Heart left ventricle (tissue), 16 donors: ENCODE measurements around the gene TCF23. TPM values are rescaled to one million over a fixed set of nuclear protein-coding genes. Genes with fewer than 3 reads are reported as not detected.

ENCODE experiments used
- ATAC-seq, 4 donors: fragments of 200-7000 bp; cut with Tn5 transposase; one replicate each; pipeline ENCODE4 v1.9.1; 2020 to 2022; ENCODE audit warnings: moderate library complexity in 4 of 4, mild to moderate bottlenecking in 3 of 4, moderate number of reproducible peaks in 1 of 4
- DNase-seq, 5 donors: peaks; one replicate each; pipeline ENCODE4 v3.0.0-alpha.2; 2020
- H3K27ac ChIP-seq, 12 donors: fragments of 200-600 bp; sonication (generic) in 4 of 12; one replicate each; pipeline versions ENCODE4 v1.5.0 to v1.8.0; 2016 to 2022; ENCODE audit warnings: mild to moderate bottlenecking in 2 of 12
- H3K27me3 ChIP-seq, 9 donors: fragments of 200-600 bp; sonication (generic) in 2 of 9; one replicate each; pipeline versions ENCODE4 v1.5.1 to v1.8.0; 2016 to 2022; ENCODE audit warnings: mild to moderate bottlenecking in 3 of 9
- H3K36me3 ChIP-seq, 9 donors: fragments of 200-600 bp; sonication (generic) in 2 of 9; one replicate each; pipeline versions ENCODE4 v1.5.0 to v1.8.0; 2018 to 2022; ENCODE audit warnings: mild to moderate bottlenecking in 2 of 9
- H3K4me1 ChIP-seq, 12 donors: fragments of 200-600 bp; sonication (generic) in 4 of 12; one replicate each; pipeline versions ENCODE4 v1.5.0 to v1.8.0; 2016 to 2022; ENCODE audit warnings: mild to moderate bottlenecking in 3 of 12
- H3K4me3 ChIP-seq, 12 donors: fragments of 200-600 bp; sonication (generic) in 4 of 12; one replicate each; pipeline versions ENCODE4 v1.5.0 to v1.8.0; 2017 to 2022; ENCODE audit warnings: mild to moderate bottlenecking in 9 of 12, moderate library complexity in 4 of 12
- H3K9me3 ChIP-seq, 12 donors: fragments of 200-600 bp; sonication (generic) in 4 of 12; one replicate each; pipeline versions ENCODE4 v1.5.0 to v1.8.0; 2016 to 2022; ENCODE audit warnings: mild to moderate bottlenecking in 1 of 12
- POLR2A ChIP-seq, 2 donors: fragments of 450-650 bp; IDR thresholded peaks; one replicate each; pipeline ENCODE4 v1.6.1; 2017; ENCODE audit warnings: antibody characterized with exemption in 2 of 2, mild to moderate bottlenecking in 2 of 2, moderate library complexity in 2 of 2
- WGBS, 4 donors: extraction: QIAGEN DNeasy Blood & Tissue Kit in 2 of 4; methylation state at CpG; one replicate each; pipeline versions ENCODE4 v1.1.5 to v1.1.7; 2013 to 2018; 5-methylcytosine and 5-hydroxymethylcytosine counted together
- intact Hi-C, 10 donors: fragments of 100-400 bp; cut with DNase I; formaldehyde crosslinking; loops; one replicate each; pipeline versions ENCODE4 v1.11.1 to v1.14.2; 2022
- polyA plus RNA-seq, 2 donors: library from polyadenylated mRNA; stranded (reverse); fragments of 200-250 nt; gene quantifications; one replicate each; pipeline ENCODE4 v1.2.3, GENCODE V29; 2013
- total RNA-seq, 9 donors: library from RNA; depleted of rRNA in 2 of 9; stranded (reverse); fragments of >200 nt in 2 of 9; fragmentation: NEBNext Ultra II Directional in 3 of 9; extraction: Animal tissue kit (Norgen Biotek cat#: 25700) in 3 of 9; gene quantifications; one replicate each; pipeline versions ENCODE4 v1.1.0 to v1.2.4, GENCODE V29; 2016 to 2023
- TF ChIP-seq, protein P1 (sequence below), 12 donors: fragments of 200-600 bp; sonication (generic) in 4 of 12; IDR thresholded peaks; one replicate each; pipeline versions ENCODE4 v1.5.0 to v1.8.0; 2018 to 2022; ENCODE audit warnings: antibody characterized with exemption in 12 of 12, mild to moderate bottlenecking in 5 of 12
- donor health status: ischemic (EF 13 %, LVEDD 7.1; RV severe dilation, severe dysfunction).
- donor health status: healthy with polysubstance abuse.
- donor health status: DM: no; HTN: yes; CAD: no.
- donor health status: DM: no; HTN: no; CAD: no.
- donor health status: ischemic (EF 25% LVEDD 6.9; RV normal size, moderate dysfunction).
- donor health status: ischemic (EF 25% LVEDD 5.7; RV mildly dilated, moderate dysfunction).
- donor health status: healthy.
- donor health status: DM: yes; HTN: yes; CAD: no.
- donor health status: ischemic (EF 35%, LVEDD 5.7; RV mildly dilated, moderate dysfunction).
- donor health status: nonischemic (EF 11% LVEDD 7.7; RV severe dilation, severe dysfunction).
- donor health status: DM: yes; HTN: yes; CAD: no.
- donor health status: PGD.
- donor health status: ischemic (EF 29% LVEDD 5.4; RV normal size, mild dysfunction).
- donor health status: nonischemic (EF 23%, LVEDD 6.1; RV moderate dilation, normal function).

Gene TCF23
- total and polyA plus RNA-seq, 11 donors: 0.04 to 0.85 (median 0.07) TPM; not detected in 6

DNA sequence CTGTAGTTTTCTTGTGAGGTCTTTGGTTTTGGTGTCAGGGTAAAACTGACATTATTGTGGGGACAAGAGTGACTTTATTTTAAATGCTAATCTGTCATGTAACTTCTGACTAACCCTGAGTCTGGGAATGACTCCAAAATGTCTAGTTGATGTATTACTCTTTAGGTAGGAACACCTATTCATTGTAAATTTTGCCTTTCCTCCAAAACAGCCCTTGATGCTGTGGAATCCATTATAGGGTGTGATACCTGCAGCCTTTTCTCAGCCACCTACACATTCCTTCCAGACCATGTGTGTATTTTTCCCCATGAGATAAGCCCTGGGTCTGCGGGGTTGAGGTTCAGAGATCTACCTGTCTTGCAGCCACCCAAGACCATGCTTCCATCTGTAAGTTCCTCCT is 5.5 kb upstream of the TCF23 start:
- Histone ChIP-seq H3K9me3 (no peaks in the 10 kb centered on the region), H3K4me1 (no peaks in the 10 kb centered on the region), H3K36me3 (no peaks in the 10 kb centered on the region), H3K4me3 (no peak overlapping the region), H3K27me3 (no peaks in the 10 kb centered on the region), H3K27ac (no peak overlapping the region)
- no peak for DNase-seq
- ATAC-seq: no peak
- TF ChIP-seq POLR2A (IDR thresholded peaks at IDR 0.05): no peak
- TF ChIP-seq, protein P1, sequence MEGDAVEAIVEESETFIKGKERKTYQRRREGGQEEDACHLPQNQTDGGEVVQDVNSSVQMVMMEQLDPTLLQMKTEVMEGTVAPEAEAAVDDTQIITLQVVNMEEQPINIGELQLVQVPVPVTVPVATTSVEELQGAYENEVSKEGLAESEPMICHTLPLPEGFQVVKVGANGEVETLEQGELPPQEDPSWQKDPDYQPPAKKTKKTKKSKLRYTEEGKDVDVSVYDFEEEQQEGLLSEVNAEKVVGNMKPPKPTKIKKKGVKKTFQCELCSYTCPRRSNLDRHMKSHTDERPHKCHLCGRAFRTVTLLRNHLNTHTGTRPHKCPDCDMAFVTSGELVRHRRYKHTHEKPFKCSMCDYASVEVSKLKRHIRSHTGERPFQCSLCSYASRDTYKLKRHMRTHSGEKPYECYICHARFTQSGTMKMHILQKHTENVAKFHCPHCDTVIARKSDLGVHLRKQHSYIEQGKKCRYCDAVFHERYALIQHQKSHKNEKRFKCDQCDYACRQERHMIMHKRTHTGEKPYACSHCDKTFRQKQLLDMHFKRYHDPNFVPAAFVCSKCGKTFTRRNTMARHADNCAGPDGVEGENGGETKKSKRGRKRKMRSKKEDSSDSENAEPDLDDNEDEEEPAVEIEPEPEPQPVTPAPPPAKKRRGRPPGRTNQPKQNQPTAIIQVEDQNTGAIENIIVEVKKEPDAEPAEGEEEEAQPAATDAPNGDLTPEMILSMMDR (IDR thresholded peaks at IDR 0.05): no peak
- intact Hi-C loops: no loop called here
- 67 to 84% (median 79%) methylated on average over 1 of the region's 1 CpG for WGBS, 4 donors

DNA sequence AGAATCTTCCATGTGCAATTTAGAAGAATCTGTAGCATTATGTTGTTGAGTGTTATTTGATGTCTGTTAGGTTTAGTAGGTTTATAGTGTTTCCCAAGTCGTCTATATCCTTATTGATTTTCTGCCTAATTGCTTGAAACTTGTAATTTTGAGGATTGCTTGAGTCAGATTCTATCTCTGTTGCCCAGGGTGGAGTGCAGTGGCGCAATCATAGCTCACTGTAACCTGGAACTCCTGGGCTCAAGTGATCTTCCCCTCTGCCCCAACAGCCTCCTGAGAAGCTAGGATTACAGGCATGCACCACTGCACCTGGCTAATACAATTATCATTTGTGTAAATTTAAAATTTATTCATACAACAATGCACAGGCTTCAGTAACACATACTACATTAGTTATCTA is 3.1 kb upstream of the TCF23 start:
- TF ChIP-seq, protein P1 (IDR thresholded peaks at IDR 0.05): no peak
- no peak for TF ChIP-seq POLR2A (IDR thresholded peaks at IDR 0.05)
- DNase-seq (no peak), ATAC-seq (no peak)
- no peaks in the 10 kb centered on the region for H3K27me3 ChIP-seq
- H3K36me3 ChIP-seq: no peaks in the 10 kb centered on the region
- no peaks in the 10 kb centered on the region for H3K9me3 ChIP-seq
- no peak overlapping the region for H3K4me3 ChIP-seq
- H3K27ac ChIP-seq: no peak overlapping the region
- intact Hi-C loops: no loop called here
- no peaks in the 10 kb centered on the region for H3K4me1 ChIP-seq
- 69 to 82% (median 75%) methylated on average over 2 of the region's 2 CpGs for WGBS, 4 donors

DNA sequence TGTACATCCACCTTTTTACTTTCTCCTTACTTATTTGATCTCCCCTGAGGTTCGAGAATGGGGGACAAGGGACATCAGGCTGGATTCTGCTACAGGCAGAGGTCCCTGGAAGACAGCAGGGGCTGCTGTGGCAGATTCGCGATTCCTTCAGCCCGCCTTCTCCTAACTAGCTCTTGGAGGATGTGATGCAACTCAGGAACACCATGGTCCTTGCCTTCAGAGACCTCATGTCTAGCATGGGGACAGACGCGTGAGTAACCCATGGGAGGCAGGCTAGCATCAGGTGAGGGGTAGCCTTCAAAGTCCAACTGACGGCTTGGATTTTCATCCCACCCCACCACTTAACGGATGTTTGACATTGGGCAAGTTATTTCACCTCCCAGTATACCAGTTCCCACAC is 869 bp upstream of the TCF23 start:
- no peak for ATAC-seq
- Histone ChIP-seq H3K36me3 (no peaks in the 10 kb centered on the region), H3K27ac (no peak overlapping the region), H3K4me1 (no peaks in the 10 kb centered on the region), H3K27me3 (no peaks in the 10 kb centered on the region), H3K9me3 (no peaks in the 10 kb centered on the region), H3K4me3 (no peak overlapping the region)
- no peak for DNase-seq
- WGBS, 4 donors: 91 to 94% (median 93%) methylated on average over 8 of the region's 8 CpGs
- intact Hi-C loops: no loop called here
- TF ChIP-seq, protein P1 (IDR thresholded peaks at IDR 0.05): no peak
- TF ChIP-seq POLR2A (IDR thresholded peaks at IDR 0.05): no peak

DNA sequence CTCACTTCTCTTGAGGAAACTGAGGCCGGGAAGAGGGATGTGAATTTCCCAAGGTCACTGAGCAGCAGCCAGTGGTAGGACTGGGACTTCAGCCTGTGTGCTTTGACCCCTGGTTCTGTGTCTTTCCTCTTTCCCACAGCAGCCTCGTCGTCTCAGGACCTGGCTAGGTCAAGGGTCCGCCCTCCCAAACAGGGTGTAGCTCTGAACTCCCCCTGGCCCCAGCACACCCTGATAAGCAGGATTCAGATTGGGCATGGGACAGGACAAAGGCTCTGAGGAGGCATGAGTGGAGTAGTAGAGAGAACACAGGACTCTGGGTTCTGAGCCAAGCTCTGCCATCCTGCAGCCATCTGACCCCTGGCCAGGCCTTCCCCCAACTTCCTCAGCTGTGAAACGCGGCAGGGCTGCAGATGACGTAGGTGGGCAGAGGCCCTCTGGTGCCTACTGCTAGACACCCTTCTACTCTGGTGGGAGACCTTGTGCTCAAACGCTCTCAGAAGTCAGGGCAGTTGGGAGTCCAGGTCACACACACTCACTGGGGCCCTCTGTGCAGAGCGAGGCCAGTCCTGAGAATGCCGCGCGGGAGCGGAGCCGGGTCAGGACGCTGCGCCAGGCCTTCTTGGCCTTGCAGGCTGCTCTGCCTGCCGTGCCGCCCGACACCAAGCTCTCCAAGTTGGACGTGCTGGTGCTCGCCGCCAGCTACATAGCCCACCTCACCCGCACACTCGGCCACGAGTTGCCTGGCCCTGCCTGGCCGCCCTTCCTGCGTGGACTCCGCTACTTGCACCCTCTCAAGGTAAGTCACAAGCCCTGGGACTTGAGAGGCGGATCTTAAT is 984 bp downstream of the TCF23 start:
- intact Hi-C loops: no loop called here
- H3K27me3 ChIP-seq: no peaks in the 10 kb centered on the region
- peak in 1 of 4 donors; percentile 43 for ATAC-seq
- H3K4me1 ChIP-seq: no peaks in the 10 kb centered on the region
- WGBS, 4 donors: 85 to 88% (median 86%) methylated on average over 29 of the region's 29 CpGs
- TF ChIP-seq, protein P1 (IDR thresholded peaks at IDR 0.05): no peak
- no peak for TF ChIP-seq POLR2A (IDR thresholded peaks at IDR 0.05)
- H3K4me3 ChIP-seq: no peak overlapping the region
- no peaks in the 10 kb centered on the region for H3K36me3 ChIP-seq
- no peak for DNase-seq
- no peaks in the 10 kb centered on the region for H3K9me3 ChIP-seq
- H3K27ac ChIP-seq: no peak overlapping the region
